HCT116 (cell line): Measurements from ENCODE around the gene PCAT7. TPM values are rescaled to one million over a fixed set of nuclear protein-coding genes. Genes with fewer than 3 reads are reported as not detected.

Experiments used
- ATAC-seq: fragments of 200-7000 bp; cut with Tn5 transposase; 2 replicates; pipeline ENCODE4 v1.9.1; 2020; ENCODE audit warnings: mild to moderate bottlenecking, moderate library complexity
- BruUV-seq: library from RNA; stranded (reverse); fragments of 400-500 nt; replicated peaks from 2 replicates; lab custom pipeline; 2021; lab: Mats Ljungman, UMichigan
- CTCF ChIA-PET: fragments of 300-600 bp; sonication (Branson Sonifier 250); formaldehyde crosslinking; loops from one replicate; lab custom pipeline; 2021; ENCODE audit warnings: antibody characterized with exemption; lab: Charles Lee
- POLR2A ChIA-PET: fragments of 300-600, 350-600 bp; sonication (Branson Sonifier 250); formaldehyde crosslinking; loops from one replicate; lab custom pipeline; 2021; ENCODE audit warnings: antibody characterized with exemption; lab: Charles Lee
- RAD21 ChIA-PET, 2 experiments: fragments of 300-600 bp; sonication (Branson Sonifier 250); formaldehyde crosslinking; loops; one replicate each; lab custom pipeline; 2023; ENCODE audit warnings: low total read pairs in 2 of 2; ENCODE audit not compliant: uncharacterized antibody in 2 of 2, unreplicated experiment in 2 of 2, low non-redundant PET in 1 of 2; lab: Charles Lee
- DNase-seq: peaks from one replicate; pipeline ENCODE4 v3.0.0-alpha.2; 2010; ENCODE audit warnings: low read depth, low spot score
- H2AFZ ChIP-seq: fragments of 200-600 bp; shearing (Covaris generic), sonication (generic); 2 replicates; pipeline ENCODE4 v1.6.1; 2017; ENCODE audit warnings: low read depth, mixed run types, mixed read lengths, antibody characterized with exemption, low read length; ENCODE audit not compliant: poor library complexity, severe bottlenecking
- H3K27ac ChIP-seq: 2 replicates; pipeline ENCODE4 v1.5.1; 2012; ENCODE audit warnings: low read depth, low read length
- H3K27me3 ChIP-seq: fragments of 200-600 bp; sonication (generic); 2 replicates; pipeline ENCODE4 v1.6.1; 2016; ENCODE audit warnings: mixed run types, low read length, mixed read lengths; ENCODE audit not compliant: insufficient read depth
- H3K36me3 ChIP-seq, 2 experiments: fragments of 200-500 bp in 1 of 2; fragments of 200-600 bp in 1 of 2; sonication (Bioruptor generic) in 1 of 2; sonication (generic) in 1 of 2; 2 replicates each; pipeline versions ENCODE4 v1.5.1 to v1.6.1; 2014 to 2016; ENCODE audit warnings: low read length in 2 of 2, inconsistent platforms in 1 of 2, mixed read lengths in 1 of 2, mixed run types in 1 of 2; ENCODE audit not compliant: insufficient read depth in 2 of 2, control insufficient read depth in 1 of 2
- H3K4me1 ChIP-seq, 2 experiments: fragments of 200-600 bp in 1 of 2; sonication (generic) in 1 of 2; 2 replicates each; pipeline versions ENCODE4 v1.5.1 to v1.6.1; 2012 to 2017; ENCODE audit warnings: low read length in 2 of 2, inconsistent platforms in 1 of 2, mild to moderate bottlenecking in 1 of 2, mixed read lengths in 1 of 2, mixed run types in 1 of 2, moderate library complexity in 1 of 2; ENCODE audit not compliant: insufficient read depth in 2 of 2, control insufficient read depth in 1 of 2
- H3K4me2 ChIP-seq: fragments of 200-600 bp; sonication (generic); 2 replicates; pipeline ENCODE4 v1.6.1; 2017; ENCODE audit warnings: mixed run types, low read length, mixed read lengths
- H3K4me3 ChIP-seq, 2 experiments: fragments of 200-600 bp in 1 of 2; sonication (generic) in 1 of 2; replicated peaks in 1 of 2; 2 replicates each; pipeline ENCODE4 v1.5.1; 2011 to 2016; ENCODE audit warnings: low read length in 2 of 2, control low read depth in 1 of 2, low read depth in 1 of 2, mild to moderate bottlenecking in 1 of 2, mixed read lengths in 1 of 2, mixed run types in 1 of 2
- H3K79me2 ChIP-seq: fragments of 200-600 bp; sonication (generic); 2 replicates; pipeline ENCODE4 v1.6.1; 2017; ENCODE audit warnings: mild to moderate bottlenecking, mixed run types, low read length, moderate library complexity, mixed read lengths; ENCODE audit not compliant: insufficient read depth
- H3K9ac ChIP-seq: fragments of 200-600 bp; sonication (generic); 2 replicates; pipeline ENCODE4 v1.6.1; 2016; ENCODE audit warnings: low read length, mixed read lengths
- H3K9me2 ChIP-seq: fragments of 200-600 bp; sonication (generic), shearing (Covaris generic); 2 replicates; pipeline ENCODE4 v1.6.1; 2017; ENCODE audit warnings: mixed run types, mild to moderate bottlenecking, moderate library complexity; ENCODE audit not compliant: insufficient read depth
- H3K9me3 ChIP-seq, 2 experiments: fragments of 200-500 bp in 1 of 2; fragments of 200-600 bp in 1 of 2; sonication (Bioruptor generic) in 1 of 2; sonication (generic) in 1 of 2; 2 replicates each; pipeline ENCODE4 v1.6.1; 2014 to 2017; ENCODE audit warnings: low read length in 2 of 2, mixed read lengths in 2 of 2, inconsistent platforms in 1 of 2, low read depth in 1 of 2, mild to moderate bottlenecking in 1 of 2, mixed run types in 1 of 2, moderate library complexity in 1 of 2; ENCODE audit not compliant: control insufficient read depth in 1 of 2, insufficient read depth in 1 of 2
- H4K20me1 ChIP-seq: fragments of 200-600 bp; sonication (generic), shearing (Covaris generic); 2 replicates; pipeline ENCODE4 v1.6.1; 2017; ENCODE audit warnings: mixed run types, mild to moderate bottlenecking, moderate library complexity; ENCODE audit not compliant: insufficient read depth
- EGR1 ChIP-seq: IDR thresholded peaks from 2 replicates; pipeline ENCODE4 v1.6.1; 2012; ENCODE audit warnings: low read depth
- EZH2 ChIP-seq: fragments of 200-600 bp; sonication (generic); IDR thresholded peaks from 2 replicates; pipeline ENCODE4 v1.6.1; 2017; ENCODE audit warnings: antibody characterized with exemption, mixed run types
- SP1 ChIP-seq: IDR thresholded peaks from 2 replicates; pipeline ENCODE4 v1.6.1; 2012; ENCODE audit warnings: low read depth
- TCF7L2 ChIP-seq: IDR thresholded peaks from 2 replicates; pipeline ENCODE4 v1.7.0; 2011; ENCODE audit warnings: borderline replicate concordance, inconsistent platforms; ENCODE audit not compliant: insufficient read depth, insufficient read length; ENCODE audit errors: extremely low read depth
- ZFX ChIP-seq: fragments of 450-650 bp; IDR thresholded peaks from 2 replicates; pipeline ENCODE4 v1.6.1; 2017
- ZNF274 ChIP-seq: fragments of 200-500 bp; sonication (Bioruptor generic); IDR thresholded peaks from 2 replicates; pipeline ENCODE4 v1.6.1; 2014; ENCODE audit warnings: mild to moderate bottlenecking, low read depth, low read length, inconsistent platforms
- intact Hi-C: fragments of 100-400 bp; cut with micrococcal nuclease; formaldehyde crosslinking; loops from 2 replicates; pipeline ENCODE4 v1.10.0; 2022
- total RNA-seq: library from RNA; stranded (reverse); gene quantifications from one replicate; pipeline ENCODE4 v1.2.1, GENCODE V29; 2021; ENCODE audit not compliant: unreplicated experiment
- TF ChIP-seq, protein P1 (sequence below): IDR thresholded peaks from 2 replicates; pipeline ENCODE4 v1.6.1; 2012; ENCODE audit warnings: low read depth
- TF ChIP-seq, protein P2 (sequence below), 3 experiments: fragments of 200-600 bp in 1 of 3; sonication (generic) in 1 of 3; IDR thresholded peaks in 2 of 3; conservative IDR thresholded peaks in 1 of 3; 2 replicates each; pipeline ENCODE4 v1.5.1; 2012 to 2017; ENCODE audit warnings: low read depth in 2 of 3, low read length in 2 of 3, antibody characterized with exemption in 1 of 3, borderline replicate concordance in 1 of 3, control low read depth in 1 of 3, mild to moderate bottlenecking in 1 of 3, mixed read lengths in 1 of 3, mixed run types in 1 of 3, moderate library complexity in 1 of 3; ENCODE audit not compliant: insufficient read depth in 1 of 3

The PCAT7 gene
- total RNA-seq, 1 experiment from 2014 or later = 3.8 TPM

- ChIA-PET POLR2A (no interaction called here), RAD21 (no interaction called here)
- DNase-seq (no peak), ATAC-seq (no peak)
- no peaks in the 10 kb centered on the region for H3K79me2 ChIP-seq
- intact Hi-C loops = no loop called here
- BruUV-seq = no TSS peak
- H3K4me3 ChIP-seq = no peak overlapping the region
- no peak overlapping the region for H2AFZ ChIP-seq
- no peaks in the 10 kb centered on the region for H3K9me2 ChIP-seq
- no peaks in the 10 kb centered on the region for H3K27me3 ChIP-seq
- no peaks in the 10 kb centered on the region for H3K36me3 ChIP-seq
- no peak overlapping the region for H3K9ac ChIP-seq
- no peaks in the 10 kb centered on the region for H3K9me3 ChIP-seq
- no peaks in the 10 kb centered on the region for H3K4me1 ChIP-seq
- H3K4me2 ChIP-seq = no peak overlapping the region
- no peaks in the 10 kb centered on the region for H4K20me1 ChIP-seq
- no peak overlapping the region for H3K27ac ChIP-seq
- no peak for TF ChIP-seq EGR1
- no peak for TF ChIP-seq TCF7L2
- no peak for TF ChIP-seq SP1
- no peak for TF ChIP-seq ZFX
- TF ChIP-seq, protein P1, sequence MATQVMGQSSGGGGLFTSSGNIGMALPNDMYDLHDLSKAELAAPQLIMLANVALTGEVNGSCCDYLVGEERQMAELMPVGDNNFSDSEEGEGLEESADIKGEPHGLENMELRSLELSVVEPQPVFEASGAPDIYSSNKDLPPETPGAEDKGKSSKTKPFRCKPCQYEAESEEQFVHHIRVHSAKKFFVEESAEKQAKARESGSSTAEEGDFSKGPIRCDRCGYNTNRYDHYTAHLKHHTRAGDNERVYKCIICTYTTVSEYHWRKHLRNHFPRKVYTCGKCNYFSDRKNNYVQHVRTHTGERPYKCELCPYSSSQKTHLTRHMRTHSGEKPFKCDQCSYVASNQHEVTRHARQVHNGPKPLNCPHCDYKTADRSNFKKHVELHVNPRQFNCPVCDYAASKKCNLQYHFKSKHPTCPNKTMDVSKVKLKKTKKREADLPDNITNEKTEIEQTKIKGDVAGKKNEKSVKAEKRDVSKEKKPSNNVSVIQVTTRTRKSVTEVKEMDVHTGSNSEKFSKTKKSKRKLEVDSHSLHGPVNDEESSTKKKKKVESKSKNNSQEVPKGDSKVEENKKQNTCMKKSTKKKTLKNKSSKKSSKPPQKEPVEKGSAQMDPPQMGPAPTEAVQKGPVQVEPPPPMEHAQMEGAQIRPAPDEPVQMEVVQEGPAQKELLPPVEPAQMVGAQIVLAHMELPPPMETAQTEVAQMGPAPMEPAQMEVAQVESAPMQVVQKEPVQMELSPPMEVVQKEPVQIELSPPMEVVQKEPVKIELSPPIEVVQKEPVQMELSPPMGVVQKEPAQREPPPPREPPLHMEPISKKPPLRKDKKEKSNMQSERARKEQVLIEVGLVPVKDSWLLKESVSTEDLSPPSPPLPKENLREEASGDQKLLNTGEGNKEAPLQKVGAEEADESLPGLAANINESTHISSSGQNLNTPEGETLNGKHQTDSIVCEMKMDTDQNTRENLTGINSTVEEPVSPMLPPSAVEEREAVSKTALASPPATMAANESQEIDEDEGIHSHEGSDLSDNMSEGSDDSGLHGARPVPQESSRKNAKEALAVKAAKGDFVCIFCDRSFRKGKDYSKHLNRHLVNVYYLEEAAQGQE = no peak
- TF ChIP-seq ZNF274 = no peak
- no peak for TF ChIP-seq EZH2
- TF ChIP-seq, protein P2, sequence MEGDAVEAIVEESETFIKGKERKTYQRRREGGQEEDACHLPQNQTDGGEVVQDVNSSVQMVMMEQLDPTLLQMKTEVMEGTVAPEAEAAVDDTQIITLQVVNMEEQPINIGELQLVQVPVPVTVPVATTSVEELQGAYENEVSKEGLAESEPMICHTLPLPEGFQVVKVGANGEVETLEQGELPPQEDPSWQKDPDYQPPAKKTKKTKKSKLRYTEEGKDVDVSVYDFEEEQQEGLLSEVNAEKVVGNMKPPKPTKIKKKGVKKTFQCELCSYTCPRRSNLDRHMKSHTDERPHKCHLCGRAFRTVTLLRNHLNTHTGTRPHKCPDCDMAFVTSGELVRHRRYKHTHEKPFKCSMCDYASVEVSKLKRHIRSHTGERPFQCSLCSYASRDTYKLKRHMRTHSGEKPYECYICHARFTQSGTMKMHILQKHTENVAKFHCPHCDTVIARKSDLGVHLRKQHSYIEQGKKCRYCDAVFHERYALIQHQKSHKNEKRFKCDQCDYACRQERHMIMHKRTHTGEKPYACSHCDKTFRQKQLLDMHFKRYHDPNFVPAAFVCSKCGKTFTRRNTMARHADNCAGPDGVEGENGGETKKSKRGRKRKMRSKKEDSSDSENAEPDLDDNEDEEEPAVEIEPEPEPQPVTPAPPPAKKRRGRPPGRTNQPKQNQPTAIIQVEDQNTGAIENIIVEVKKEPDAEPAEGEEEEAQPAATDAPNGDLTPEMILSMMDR (IDR thresholded peaks at IDR 0.05 in 2 of 3, conservative IDR thresholded peaks at IDR 0.05 in 1 of 3; ENCODE audit: borderline replicate concordance in 1 of 3, insufficient read depth in 1 of 3, low read depth in 2 of 3, low read length in 2 of 3) = no peak
- TF ChIP-seq, all 23 proteins: peak for 0
- CTCF ChIA-PET = no interaction called here
Measured at GRCh38 chr9:94526951-94527350, 27.9 kb upstream of the PCAT7 start.
